ENCODE measurements around the gene GAGE13.

Gene GAGE13

GRCh38 chrX:49300703-49301102, 30.7 kb upstream of the GAGE13 start:
- TF ChIP-seq REST (IDR thresholded peaks at IDR 0.05; ENCODE audit: insufficient read depth in 1 of 2, low read depth in 2 of 2, low read length in 2 of 2) (no peak), FOXP2 (optimal IDR thresholded peaks at IDR 0.05; ENCODE audit: borderline replicate concordance, extremely low read depth, extremely low read length, insufficient read depth) (no peak), TAF1 (IDR thresholded peaks at IDR 0.05; ENCODE audit: borderline replicate concordance, insufficient read depth, low read length) (no peak), SIN3A (IDR thresholded peaks at IDR 0.05; ENCODE audit: borderline replicate concordance, insufficient read depth, low read length) (no peak), POLR2AphosphoS5 (IDR thresholded peaks at IDR 0.05; ENCODE audit: low read depth, low read length) (no peak)

- TF ChIP-seq SIN3A (IDR thresholded peaks at IDR 0.05; ENCODE audit: borderline replicate concordance, insufficient read depth, low read length): no peak
- TF ChIP-seq TAF1 (IDR thresholded peaks at IDR 0.05; ENCODE audit: borderline replicate concordance, insufficient read depth, low read length): no peak
- TF ChIP-seq POLR2AphosphoS5 (IDR thresholded peaks at IDR 0.05; ENCODE audit: low read depth, low read length): no peak
- TF ChIP-seq FOXP2 (optimal IDR thresholded peaks at IDR 0.05; ENCODE audit: borderline replicate concordance, extremely low read depth, extremely low read length, insufficient read depth): no peak
- TF ChIP-seq REST (IDR thresholded peaks at IDR 0.05; ENCODE audit: insufficient read depth in 1 of 2, low read depth in 2 of 2, low read length in 2 of 2): no peak
Measured at GRCh38 chrX:49303346-49303745, 28.0 kb upstream of the GAGE13 start, which contains the start of gene GAGE10. TSS of gene GAGE10 (plus strand) at chrX:49303646. CDS start at chrX:49304860, 1,214 bp downstream.

DNA sequence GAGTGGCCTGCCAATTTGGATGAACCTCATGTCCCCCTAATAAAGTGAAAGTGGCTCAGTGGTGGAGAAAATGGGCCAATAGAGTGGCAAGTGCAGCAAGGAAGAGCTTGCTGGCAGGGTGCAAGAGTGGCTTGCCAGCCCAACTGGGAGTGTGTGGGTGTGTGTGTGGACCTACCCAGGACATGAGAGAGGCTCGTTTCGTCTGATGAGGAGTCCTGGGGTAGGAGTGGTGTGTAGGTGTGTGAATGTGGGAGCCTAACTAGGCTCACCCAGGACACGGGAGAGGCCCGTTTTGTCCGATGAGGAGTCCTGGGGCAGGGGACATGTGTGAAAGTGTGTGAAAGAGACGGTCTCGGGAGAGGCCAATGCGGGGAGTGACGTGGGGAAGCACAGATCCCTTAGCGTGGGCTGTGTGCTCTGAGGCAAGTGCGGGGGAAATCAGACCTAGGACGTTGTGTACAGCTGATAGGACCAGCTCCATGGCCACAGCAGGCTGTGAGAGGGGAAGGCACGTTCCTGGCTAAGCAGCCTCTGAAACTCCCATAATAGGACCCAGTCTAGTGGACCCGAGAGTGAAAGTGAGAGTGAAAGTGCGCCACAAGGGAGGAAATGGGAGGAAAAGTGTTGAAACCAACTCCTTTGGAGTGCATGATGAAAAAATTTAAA, 22.6 kb upstream of the GAGE13 start:
- TF ChIP-seq TAF1 (IDR thresholded peaks at IDR 0.05; ENCODE audit: borderline replicate concordance, insufficient read depth, low read length) (no peak), FOXP2 (optimal IDR thresholded peaks at IDR 0.05; ENCODE audit: borderline replicate concordance, extremely low read depth, extremely low read length, insufficient read depth) (no peak), REST (IDR thresholded peaks at IDR 0.05; ENCODE audit: insufficient read depth in 1 of 2, low read depth in 2 of 2, low read length in 2 of 2) (no peak), SIN3A (IDR thresholded peaks at IDR 0.05; ENCODE audit: borderline replicate concordance, insufficient read depth, low read length) (no peak), POLR2AphosphoS5 (IDR thresholded peaks at IDR 0.05; ENCODE audit: low read depth, low read length) (no peak)

GRCh38 chrX:49309401-49309981, 21.9 kb upstream of the GAGE13 start:
- TF ChIP-seq SIN3A (IDR thresholded peaks at IDR 0.05; ENCODE audit: borderline replicate concordance, insufficient read depth, low read length): no peak
- no peak for TF ChIP-seq FOXP2 (optimal IDR thresholded peaks at IDR 0.05; ENCODE audit: borderline replicate concordance, extremely low read depth, extremely low read length, insufficient read depth)
- no peak for TF ChIP-seq POLR2AphosphoS5 (IDR thresholded peaks at IDR 0.05; ENCODE audit: low read depth, low read length)
- TF ChIP-seq REST (IDR thresholded peaks at IDR 0.05; ENCODE audit: insufficient read depth in 1 of 2, low read depth in 2 of 2, low read length in 2 of 2): no peak
- TF ChIP-seq TAF1 (IDR thresholded peaks at IDR 0.05; ENCODE audit: borderline replicate concordance, insufficient read depth, low read length): no peak
